ENCODE measurements around the gene SLC4A4.

Gene SLC4A4

DNA sequence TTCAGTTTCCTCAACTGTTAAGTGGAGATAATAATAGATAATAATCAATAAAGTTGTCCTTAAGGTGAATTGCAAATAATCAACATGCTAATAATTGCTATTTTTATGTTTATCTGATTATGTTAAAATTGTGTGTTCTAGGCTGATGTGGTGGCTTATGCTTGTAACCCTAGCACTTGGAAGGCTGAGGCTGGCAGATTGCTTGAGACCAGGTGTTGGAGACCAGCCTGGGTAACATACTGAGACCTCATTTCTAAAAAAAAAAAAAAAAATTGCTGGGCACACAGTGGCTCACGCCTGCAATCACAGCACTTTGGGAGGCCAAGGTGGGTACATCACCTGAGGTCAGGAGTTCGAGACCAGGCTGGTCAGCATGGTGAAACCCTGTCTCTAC, 269.9 kb downstream of the SLC4A4 start:
- DNase-seq: no peak

DNA sequence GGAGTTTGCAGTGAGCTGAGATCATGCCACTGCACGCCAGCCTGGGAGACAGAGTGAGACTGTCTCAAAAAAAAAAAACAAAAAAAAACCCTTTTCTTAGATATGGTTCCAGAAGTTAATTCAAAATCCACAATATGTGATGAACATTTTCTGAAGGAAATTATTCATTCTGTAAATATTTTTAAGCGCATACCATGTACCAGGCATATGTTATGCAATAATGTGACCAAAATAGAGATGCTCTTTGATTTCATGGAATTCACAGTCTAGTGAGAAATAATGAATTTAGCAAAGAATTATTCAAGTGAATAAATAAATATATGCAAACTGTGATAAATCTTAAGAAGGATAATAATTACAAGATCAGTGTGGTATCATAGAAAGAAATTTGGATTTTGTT, 270.3 kb downstream of the SLC4A4 start:
- no peak for DNase-seq

DNA sequence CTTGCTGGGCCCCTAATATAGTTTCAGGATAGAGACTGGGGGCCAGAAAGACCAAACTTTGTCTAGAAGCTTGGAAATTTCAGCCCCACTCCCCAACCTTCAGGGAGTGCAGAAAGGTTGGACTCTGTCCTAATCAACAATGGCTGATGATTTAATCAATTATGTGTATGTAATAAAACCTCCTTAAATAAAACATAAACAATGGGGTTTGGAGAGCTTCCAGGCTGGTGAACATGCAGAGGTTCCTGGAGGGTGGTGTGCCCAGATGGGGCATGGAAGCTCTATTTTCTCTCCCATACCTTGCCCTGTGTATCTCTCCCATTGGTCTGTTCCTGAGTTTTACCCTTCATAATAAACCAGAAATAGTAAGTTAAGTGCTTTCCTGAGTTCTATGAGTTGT, 270.8 kb downstream of the SLC4A4 start:
- no peak for DNase-seq

DNA sequence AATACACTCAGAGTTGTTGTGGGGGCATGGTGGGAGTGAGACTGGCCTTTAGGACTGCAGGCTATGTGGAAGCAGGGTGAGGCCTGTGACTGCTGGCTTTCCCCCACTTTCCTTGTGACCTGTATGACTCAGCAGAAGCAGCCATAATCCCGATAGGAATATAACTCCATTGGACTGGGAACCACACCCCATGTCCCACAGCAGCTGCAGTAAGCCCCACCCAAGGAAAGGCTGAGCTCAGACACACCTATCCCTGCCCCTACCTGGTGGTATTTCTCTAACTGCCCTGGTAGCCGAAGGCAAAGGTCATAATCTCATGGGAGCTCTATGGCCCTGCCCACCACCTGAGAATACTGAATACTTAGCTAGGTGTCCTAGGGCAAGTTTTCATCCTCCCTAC, 275.8 kb downstream of the SLC4A4 start:
- no peak for DNase-seq

DNA sequence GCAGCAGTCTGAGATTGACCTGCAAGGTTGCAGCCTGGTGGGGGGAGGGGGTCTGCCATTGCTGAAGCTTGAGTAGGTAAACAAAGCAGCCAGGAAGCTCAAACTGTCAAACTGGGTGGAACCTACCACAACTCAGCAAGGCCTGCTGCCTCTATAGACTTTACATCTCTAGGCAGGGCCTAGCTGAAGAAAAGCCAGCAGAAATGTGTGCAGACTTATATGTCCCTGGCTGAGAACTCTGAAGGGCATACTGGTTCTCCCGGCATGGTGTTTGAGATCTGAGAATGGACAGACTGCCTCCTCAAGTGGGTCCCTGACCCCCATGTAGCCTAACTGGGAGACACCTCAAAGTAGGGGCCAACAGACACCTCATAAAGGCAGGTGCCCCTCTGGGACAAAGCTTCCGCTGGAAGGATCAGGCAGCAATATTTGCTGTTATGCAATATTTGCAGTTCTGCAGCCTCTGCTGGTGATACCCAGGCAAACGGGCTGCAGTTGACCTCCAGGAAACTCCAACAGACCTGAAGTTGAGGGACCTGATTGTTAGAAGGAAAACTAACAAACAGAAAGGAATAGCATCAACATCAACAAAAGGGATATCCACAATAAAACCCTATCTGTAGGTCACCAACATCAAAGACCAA, 277.5 kb downstream of the SLC4A4 start:
- DNase-seq: no peak
